Measurements from ENCODE around the gene PFKFB4.

- TF ChIP-seq POLR2A (IDR thresholded peaks at IDR 0.05; ENCODE audit: low read depth, low read length) (no peak), MTA3 (IDR thresholded peaks at IDR 0.05; ENCODE audit: borderline replicate concordance, low read length) (no peak), ZNF384 (IDR thresholded peaks at IDR 0.05; ENCODE audit: borderline replicate concordance, low read depth, low read length) (no peak), ASH2L (IDR thresholded peaks at IDR 0.05; ENCODE audit: borderline replicate concordance, low read depth) (no peak), CTCF (IDR thresholded peaks at IDR 0.05 in 2 of 3, conservative IDR thresholded peaks at IDR 0.05 in 1 of 3; ENCODE audit: control insufficient read depth in 2 of 3, extremely low read depth in 1 of 3, insufficient read depth in 1 of 3, low read depth in 3 of 3, low read length in 3 of 3) (no peak)
Observed at GRCh38 chr3:48516571-48516970, 40.0 kb downstream of the PFKFB4 start.
